HTR-8/SVneo (cell line): ENCODE data around the gene TRMU.
"Not testable (repeated sequence)": the region's sequence is repeated elsewhere in the genome, so short reads cannot be mapped to it uniquely, and the experiment has no call there.

Source experiments
- DNase-seq: peaks from one replicate; pipeline ENCODE4 v3.0.0; 2011; ENCODE audit warnings: low spot score, mixed read lengths; ENCODE audit not compliant: insufficient read length
- FAIRE-seq: peaks from 2 replicates; lab custom pipeline; 2011; peaks lifted over from hg19 to GRCh38; lab: Jason Lieb, UNC

Gene TRMU

GRCh38 chr22:46299101-46299500 lies 36.4 kb upstream of the TRMU start:
- no peak for DNase-seq
- FAIRE-seq: no peak

DNA sequence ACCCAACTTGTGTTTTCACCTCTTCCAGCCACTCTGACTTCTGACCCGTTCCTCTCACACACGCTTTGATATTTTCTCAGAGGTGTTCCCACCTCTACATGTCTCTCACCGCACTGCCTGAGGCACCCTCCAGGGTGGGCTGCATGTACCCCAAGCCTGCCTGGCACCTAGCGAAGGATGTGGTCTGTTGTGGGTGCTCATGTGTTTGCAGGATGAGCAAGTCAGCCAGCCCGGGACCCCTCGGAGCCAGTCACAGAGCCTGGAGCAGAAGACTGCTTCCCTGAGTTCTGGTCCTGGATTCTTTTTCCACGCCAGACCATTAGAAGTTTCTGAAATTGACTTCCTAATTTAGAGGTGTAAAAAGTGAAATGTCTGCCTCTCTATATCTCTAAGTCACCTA lies 35.0 kb upstream of the TRMU start:
- no peak for DNase-seq
- FAIRE-seq: no peak

- FAIRE-seq (no peak), DNase-seq (no peak)
Observed at GRCh38 chr22:46303347-46303965, 32.1 kb upstream of the TRMU start.

GRCh38 chr22:46308283-46308988 lies 27.1 kb upstream of the TRMU start:
- no peak for FAIRE-seq
- DNase-seq: no peak

DNA sequence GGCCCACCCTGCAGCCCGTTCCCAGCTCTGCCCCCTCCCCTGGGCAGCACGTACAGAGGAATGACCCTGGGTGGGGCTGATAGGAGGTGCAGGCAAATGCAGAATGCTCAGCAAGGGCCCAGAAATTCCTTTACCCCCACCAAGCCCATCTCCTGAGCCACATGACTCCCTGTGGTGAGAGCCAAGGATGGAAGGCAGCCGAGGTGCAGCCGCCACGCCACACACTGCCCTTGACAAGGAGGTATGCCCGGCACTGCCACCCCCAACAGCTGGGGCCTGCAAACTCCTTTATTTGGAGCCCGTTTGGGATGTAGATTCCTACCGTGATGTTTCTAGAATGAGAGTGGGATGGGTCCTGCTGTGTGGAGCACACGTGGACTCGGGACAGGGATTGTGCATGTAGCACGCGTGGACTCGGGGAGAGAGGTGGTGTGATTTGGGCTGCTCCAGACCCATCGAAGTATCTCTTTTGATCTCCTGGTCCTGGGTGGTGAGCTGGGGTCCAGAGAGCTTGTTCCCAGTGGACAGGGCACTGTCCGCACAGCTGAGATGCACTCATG lies 25.9 kb upstream of the TRMU start:
- DNase-seq (no peak), FAIRE-seq (no peak)

- DNase-seq (no peak), FAIRE-seq (no peak)
Observed at GRCh38 chr22:46312056-46312455, 23.5 kb upstream of the TRMU start.

GRCh38 chr22:46312848-46313247 lies 22.7 kb upstream of the TRMU start:
- not testable (repeated sequence) for DNase-seq, FAIRE-seq

GRCh38 chr22:46315976-46316375 lies 19.5 kb upstream of the TRMU start:
- no peak for DNase-seq
- FAIRE-seq: no peak

- DNase-seq (no peak), FAIRE-seq (no peak)
Observed at GRCh38 chr22:46317646-46318045, 17.9 kb upstream of the TRMU start.

DNA sequence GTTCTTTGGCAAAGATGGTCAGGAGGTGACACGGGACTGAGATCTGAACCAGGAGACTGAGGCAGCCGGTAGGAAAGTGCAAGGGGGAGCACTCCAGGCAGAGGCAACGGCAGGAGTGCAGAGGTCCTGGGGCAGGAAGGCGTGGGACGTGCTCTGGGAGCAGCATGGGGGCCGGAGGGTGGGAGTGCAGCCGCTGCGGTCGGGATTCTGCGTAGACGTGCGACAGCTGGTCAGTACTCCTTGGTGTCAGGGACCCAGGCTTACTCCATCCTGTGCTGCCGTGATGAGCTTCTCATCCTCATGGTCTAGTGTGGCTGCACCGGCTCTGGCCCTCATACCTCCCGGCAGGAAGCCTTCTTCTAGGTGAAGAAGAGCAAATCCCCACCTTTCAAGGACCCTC lies 16.9 kb upstream of the TRMU start:
- FAIRE-seq (no peak), DNase-seq (no peak)

DNA sequence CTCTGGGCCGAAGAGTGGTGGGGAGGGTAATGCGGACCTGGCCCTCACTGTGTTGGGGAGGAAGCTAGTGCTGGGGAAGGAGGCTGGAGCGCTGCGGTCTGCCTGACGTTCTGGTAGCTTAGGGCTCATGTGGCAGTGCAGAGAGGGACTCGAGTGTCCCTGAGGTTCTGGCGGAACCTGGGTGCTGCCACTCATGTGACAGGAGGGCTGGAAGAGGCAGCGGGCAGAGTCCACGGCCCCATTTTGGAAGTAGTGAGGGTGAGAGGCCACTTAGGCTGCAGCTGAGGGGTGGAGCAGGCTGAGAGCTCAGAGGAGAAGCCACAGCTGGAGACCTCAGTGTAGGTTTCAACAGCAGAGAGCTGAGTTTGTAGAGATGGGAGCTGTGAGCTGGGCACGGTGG lies 16.2 kb upstream of the TRMU start:
- FAIRE-seq: no peak
- DNase-seq: no peak

GRCh38 chr22:46320166-46320710 lies 15.3 kb upstream of the TRMU start:
- FAIRE-seq (no peak), DNase-seq (no peak)

GRCh38 chr22:46320716-46321386 lies 14.7 kb upstream of the TRMU start:
- DNase-seq (no peak), FAIRE-seq (no peak)

GRCh38 chr22:46322711-46323110 lies 12.8 kb upstream of the TRMU start:
- no peak for DNase-seq
- FAIRE-seq: no peak

DNA sequence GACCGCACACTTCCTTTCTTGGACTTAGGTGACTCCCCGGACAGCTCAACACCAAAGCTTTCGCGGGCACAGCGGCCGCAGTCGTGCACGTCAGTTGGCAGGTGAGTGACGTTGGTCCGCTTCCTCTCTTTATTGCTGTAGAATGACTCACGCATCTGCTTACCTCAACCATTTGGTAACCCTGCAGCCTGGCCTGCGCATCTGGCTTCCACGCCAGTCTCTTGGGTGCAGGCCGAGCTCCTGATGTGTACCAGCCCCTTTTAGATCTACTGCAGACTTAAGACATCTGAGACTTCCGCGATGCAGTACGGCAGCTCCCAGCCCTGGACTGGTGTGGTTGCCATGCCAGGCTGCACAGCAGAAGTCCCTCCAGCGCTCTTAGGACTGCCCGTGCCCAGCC lies 12.4 kb upstream of the TRMU start:
- FAIRE-seq: no peak
- DNase-seq: no peak

GRCh38 chr22:46326066-46326680 lies 9.3 kb upstream of the TRMU start:
- FAIRE-seq (no peak), DNase-seq (no peak)

- no peak for DNase-seq
- FAIRE-seq: no peak
Observed at GRCh38 chr22:46327691-46328465, 7.6 kb upstream of the TRMU start.

DNA sequence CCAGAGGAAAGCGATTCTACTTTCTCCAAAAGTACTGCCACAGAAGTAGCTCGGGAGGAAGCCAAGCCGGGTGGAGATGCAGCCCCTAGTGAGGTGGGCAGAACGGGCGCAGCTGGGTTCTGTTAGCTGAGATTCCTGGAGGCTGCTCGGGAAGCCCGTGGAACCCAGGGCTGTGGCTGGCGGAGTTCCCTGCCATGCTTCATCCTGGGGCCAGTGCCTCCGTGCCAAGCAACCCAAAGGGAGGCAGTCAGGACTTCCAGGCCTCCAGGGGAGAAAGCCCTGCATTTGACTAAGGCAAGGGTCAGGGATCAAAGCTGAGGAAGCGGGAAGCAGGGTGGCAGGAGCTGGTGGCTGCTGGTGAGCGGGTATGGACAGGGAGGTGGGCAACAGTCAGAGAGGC lies 6.7 kb upstream of the TRMU start:
- FAIRE-seq: no peak
- DNase-seq: no peak

GRCh38 chr22:46329616-46330015 lies 5.9 kb upstream of the TRMU start:
- FAIRE-seq (no peak), DNase-seq (no peak)

- DNase-seq (no peak), FAIRE-seq (no peak)
Observed at GRCh38 chr22:46330426-46330825, 5.1 kb upstream of the TRMU start.
